ENCODE measurements around the gene TTYH2. TPM values are rescaled to one million over a fixed set of nuclear protein-coding genes. Genes with fewer than 3 reads are reported as not detected.
A peak's percentile ranks its signal among the peaks of the same experiment; 100 is the strongest.

The TTYH2 gene
- total and polyA plus RNA-seq, 10 of the 15 experiments (the other 5 are each of a cell fraction or from before 2014, with no cell fraction given), result 0.26 to 25.2 (median 6.6) TPM

- no peak for TF ChIP-seq SREBF1 (IDR thresholded peaks at IDR 0.05; ENCODE audit: low read length)
- peak; percentile 81 for TF ChIP-seq SP1 (IDR thresholded peaks at IDR 0.05; ENCODE audit: low read depth, low read length)
- TF ChIP-seq FOXM1 (IDR thresholded peaks at IDR 0.05; ENCODE audit: low read depth, low read length), result peak; percentile 57
- TF ChIP-seq ATF7 (IDR thresholded peaks at IDR 0.05; ENCODE audit: low read depth), result peak; percentile 69
- TF ChIP-seq CREB1 (IDR thresholded peaks at IDR 0.05; ENCODE audit: low read depth), result peak; percentile 83
- TF ChIP-seq, protein P1, sequence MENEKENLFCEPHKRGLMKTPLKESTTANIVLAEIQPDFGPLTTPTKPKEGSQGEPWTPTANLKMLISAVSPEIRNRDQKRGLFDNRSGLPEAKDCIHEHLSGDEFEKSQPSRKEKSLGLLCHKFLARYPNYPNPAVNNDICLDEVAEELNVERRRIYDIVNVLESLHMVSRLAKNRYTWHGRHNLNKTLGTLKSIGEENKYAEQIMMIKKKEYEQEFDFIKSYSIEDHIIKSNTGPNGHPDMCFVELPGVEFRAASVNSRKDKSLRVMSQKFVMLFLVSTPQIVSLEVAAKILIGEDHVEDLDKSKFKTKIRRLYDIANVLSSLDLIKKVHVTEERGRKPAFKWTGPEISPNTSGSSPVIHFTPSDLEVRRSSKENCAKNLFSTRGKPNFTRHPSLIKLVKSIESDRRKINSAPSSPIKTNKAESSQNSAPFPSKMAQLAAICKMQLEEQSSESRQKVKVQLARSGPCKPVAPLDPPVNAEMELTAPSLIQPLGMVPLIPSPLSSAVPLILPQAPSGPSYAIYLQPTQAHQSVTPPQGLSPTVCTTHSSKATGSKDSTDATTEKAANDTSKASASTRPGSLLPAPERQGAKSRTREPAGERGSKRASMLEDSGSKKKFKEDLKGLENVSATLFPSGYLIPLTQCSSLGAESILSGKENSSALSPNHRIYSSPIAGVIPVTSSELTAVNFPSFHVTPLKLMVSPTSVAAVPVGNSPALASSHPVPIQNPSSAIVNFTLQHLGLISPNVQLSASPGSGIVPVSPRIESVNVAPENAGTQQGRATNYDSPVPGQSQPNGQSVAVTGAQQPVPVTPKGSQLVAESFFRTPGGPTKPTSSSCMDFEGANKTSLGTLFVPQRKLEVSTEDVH (IDR thresholded peaks at IDR 0.05; ENCODE audit: low read depth, partially characterized antibody), result peak; percentile 84
- TF ChIP-seq TBL1XR1 (IDR thresholded peaks at IDR 0.05; ENCODE audit: low read depth, low read length), result peak; percentile 90
- peak; percentile 94 for TF ChIP-seq ZBTB40 (IDR thresholded peaks at IDR 0.05; ENCODE audit: borderline replicate concordance)
- peak; percentile 21 for TF ChIP-seq MEF2B (IDR thresholded peaks at IDR 0.05; ENCODE audit: partially characterized antibody, poor library complexity, severe bottlenecking)
- peak; percentile 99 for TF ChIP-seq PML (IDR thresholded peaks at IDR 0.05; ENCODE audit: low read length)
- TF ChIP-seq, protein P2, sequence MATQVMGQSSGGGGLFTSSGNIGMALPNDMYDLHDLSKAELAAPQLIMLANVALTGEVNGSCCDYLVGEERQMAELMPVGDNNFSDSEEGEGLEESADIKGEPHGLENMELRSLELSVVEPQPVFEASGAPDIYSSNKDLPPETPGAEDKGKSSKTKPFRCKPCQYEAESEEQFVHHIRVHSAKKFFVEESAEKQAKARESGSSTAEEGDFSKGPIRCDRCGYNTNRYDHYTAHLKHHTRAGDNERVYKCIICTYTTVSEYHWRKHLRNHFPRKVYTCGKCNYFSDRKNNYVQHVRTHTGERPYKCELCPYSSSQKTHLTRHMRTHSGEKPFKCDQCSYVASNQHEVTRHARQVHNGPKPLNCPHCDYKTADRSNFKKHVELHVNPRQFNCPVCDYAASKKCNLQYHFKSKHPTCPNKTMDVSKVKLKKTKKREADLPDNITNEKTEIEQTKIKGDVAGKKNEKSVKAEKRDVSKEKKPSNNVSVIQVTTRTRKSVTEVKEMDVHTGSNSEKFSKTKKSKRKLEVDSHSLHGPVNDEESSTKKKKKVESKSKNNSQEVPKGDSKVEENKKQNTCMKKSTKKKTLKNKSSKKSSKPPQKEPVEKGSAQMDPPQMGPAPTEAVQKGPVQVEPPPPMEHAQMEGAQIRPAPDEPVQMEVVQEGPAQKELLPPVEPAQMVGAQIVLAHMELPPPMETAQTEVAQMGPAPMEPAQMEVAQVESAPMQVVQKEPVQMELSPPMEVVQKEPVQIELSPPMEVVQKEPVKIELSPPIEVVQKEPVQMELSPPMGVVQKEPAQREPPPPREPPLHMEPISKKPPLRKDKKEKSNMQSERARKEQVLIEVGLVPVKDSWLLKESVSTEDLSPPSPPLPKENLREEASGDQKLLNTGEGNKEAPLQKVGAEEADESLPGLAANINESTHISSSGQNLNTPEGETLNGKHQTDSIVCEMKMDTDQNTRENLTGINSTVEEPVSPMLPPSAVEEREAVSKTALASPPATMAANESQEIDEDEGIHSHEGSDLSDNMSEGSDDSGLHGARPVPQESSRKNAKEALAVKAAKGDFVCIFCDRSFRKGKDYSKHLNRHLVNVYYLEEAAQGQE (IDR thresholded peaks at IDR 0.05; ENCODE audit: low read depth, low read length), result peak; percentile 44; the same call in 1 of the 2 replicates
- peak; percentile 94 for TF ChIP-seq POU2F2 (IDR thresholded peaks at IDR 0.05; ENCODE audit: borderline replicate concordance, low read depth, low read length)
- TF ChIP-seq, protein P3, sequence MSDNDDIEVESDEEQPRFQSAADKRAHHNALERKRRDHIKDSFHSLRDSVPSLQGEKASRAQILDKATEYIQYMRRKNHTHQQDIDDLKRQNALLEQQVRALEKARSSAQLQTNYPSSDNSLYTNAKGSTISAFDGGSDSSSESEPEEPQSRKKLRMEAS (IDR thresholded peaks at IDR 0.05; ENCODE audit: low read depth, low read length), result peak; percentile 94
- TF ChIP-seq SRF (IDR thresholded peaks at IDR 0.05; ENCODE audit: low read depth in 2 of 2, low read length in 2 of 2), result peak; percentile 17 to 80; a peak in 2 of 4 replicates
- peak; percentile 93 to 97 (median 96); a peak in 5 of 6 replicates for TF ChIP-seq CTCF (IDR thresholded peaks at IDR 0.05 in 2 of 3, conservative IDR thresholded peaks at IDR 0.05 in 1 of 3; ENCODE audit: control insufficient read depth in 2 of 3, extremely low read depth in 1 of 3, insufficient read depth in 1 of 3, low read depth in 3 of 3, low read length in 3 of 3)
- TF ChIP-seq NFYA (IDR thresholded peaks at IDR 0.05; ENCODE audit: borderline replicate concordance, low read depth, low read length), result no peak
These were observed 9.7 kb upstream of the TTYH2 start, which contains the start of gene RPL38 (continued) for GRCh38 chr17:74203439-74204240.

Data from GM12878 (cell line).